GM23338 (cell line): ENCODE measurements around the gene C1RL.

Experiments used
- NANOG ChIP-seq: IDR thresholded peaks from 2 replicates; pipeline ENCODE4 v1.6.1; 2016; ENCODE audit warnings: antibody characterized with exemption, borderline replicate concordance
- TF ChIP-seq, protein P1 (sequence below), 2 experiments: fragments of 200-600 bp in 1 of 2; sonication (generic) in 1 of 2; conservative IDR thresholded peaks; 2 replicates each; pipeline versions ENCODE4 v1.5.1 to v1.6.1; 2016 to 2017; ENCODE audit warnings: antibody characterized with exemption in 2 of 2, low read depth in 2 of 2, mild to moderate bottlenecking in 2 of 2, moderate library complexity in 1 of 2
- TF ChIP-seq, protein P2 (sequence below): IDR thresholded peaks from one replicate; pipeline ENCODE4 v1.6.1; 2018; ENCODE audit warnings: antibody characterized with exemption; ENCODE audit not compliant: unreplicated experiment

DNA sequence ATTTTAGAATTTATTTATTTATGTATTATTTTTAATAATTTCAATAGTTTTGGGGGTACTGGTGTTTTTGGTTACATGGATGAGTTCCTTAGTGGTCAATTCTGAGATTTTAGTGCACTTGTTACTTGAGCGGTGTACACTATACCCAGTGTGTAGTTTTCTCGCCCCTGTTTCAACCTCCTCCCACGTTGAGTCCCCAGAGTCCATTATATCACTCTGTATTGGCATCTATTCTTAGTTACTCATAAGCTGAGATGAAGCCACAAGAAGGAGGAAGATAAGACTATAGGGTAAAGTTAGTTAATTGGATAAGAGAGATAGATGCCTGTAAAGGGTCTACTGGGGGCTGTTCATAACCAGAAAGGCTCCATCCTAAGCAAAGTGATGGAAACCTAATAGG is 44.5 kb downstream of the C1RL start:
- no peak for TF ChIP-seq NANOG
- TF ChIP-seq, protein P1, sequence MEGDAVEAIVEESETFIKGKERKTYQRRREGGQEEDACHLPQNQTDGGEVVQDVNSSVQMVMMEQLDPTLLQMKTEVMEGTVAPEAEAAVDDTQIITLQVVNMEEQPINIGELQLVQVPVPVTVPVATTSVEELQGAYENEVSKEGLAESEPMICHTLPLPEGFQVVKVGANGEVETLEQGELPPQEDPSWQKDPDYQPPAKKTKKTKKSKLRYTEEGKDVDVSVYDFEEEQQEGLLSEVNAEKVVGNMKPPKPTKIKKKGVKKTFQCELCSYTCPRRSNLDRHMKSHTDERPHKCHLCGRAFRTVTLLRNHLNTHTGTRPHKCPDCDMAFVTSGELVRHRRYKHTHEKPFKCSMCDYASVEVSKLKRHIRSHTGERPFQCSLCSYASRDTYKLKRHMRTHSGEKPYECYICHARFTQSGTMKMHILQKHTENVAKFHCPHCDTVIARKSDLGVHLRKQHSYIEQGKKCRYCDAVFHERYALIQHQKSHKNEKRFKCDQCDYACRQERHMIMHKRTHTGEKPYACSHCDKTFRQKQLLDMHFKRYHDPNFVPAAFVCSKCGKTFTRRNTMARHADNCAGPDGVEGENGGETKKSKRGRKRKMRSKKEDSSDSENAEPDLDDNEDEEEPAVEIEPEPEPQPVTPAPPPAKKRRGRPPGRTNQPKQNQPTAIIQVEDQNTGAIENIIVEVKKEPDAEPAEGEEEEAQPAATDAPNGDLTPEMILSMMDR (conservative IDR thresholded peaks at IDR 0.05; ENCODE audit: low read depth in 2 of 2) = no peak
- TF ChIP-seq, protein P2, sequence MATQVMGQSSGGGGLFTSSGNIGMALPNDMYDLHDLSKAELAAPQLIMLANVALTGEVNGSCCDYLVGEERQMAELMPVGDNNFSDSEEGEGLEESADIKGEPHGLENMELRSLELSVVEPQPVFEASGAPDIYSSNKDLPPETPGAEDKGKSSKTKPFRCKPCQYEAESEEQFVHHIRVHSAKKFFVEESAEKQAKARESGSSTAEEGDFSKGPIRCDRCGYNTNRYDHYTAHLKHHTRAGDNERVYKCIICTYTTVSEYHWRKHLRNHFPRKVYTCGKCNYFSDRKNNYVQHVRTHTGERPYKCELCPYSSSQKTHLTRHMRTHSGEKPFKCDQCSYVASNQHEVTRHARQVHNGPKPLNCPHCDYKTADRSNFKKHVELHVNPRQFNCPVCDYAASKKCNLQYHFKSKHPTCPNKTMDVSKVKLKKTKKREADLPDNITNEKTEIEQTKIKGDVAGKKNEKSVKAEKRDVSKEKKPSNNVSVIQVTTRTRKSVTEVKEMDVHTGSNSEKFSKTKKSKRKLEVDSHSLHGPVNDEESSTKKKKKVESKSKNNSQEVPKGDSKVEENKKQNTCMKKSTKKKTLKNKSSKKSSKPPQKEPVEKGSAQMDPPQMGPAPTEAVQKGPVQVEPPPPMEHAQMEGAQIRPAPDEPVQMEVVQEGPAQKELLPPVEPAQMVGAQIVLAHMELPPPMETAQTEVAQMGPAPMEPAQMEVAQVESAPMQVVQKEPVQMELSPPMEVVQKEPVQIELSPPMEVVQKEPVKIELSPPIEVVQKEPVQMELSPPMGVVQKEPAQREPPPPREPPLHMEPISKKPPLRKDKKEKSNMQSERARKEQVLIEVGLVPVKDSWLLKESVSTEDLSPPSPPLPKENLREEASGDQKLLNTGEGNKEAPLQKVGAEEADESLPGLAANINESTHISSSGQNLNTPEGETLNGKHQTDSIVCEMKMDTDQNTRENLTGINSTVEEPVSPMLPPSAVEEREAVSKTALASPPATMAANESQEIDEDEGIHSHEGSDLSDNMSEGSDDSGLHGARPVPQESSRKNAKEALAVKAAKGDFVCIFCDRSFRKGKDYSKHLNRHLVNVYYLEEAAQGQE = no peak
